ENCODE measurements around the gene CERS2.
"Not testable (repeated sequence)": the region's sequence is repeated elsewhere in the genome, so short reads cannot be mapped to it uniquely, and the experiment has no call there.

CERS2 gene

DNA sequence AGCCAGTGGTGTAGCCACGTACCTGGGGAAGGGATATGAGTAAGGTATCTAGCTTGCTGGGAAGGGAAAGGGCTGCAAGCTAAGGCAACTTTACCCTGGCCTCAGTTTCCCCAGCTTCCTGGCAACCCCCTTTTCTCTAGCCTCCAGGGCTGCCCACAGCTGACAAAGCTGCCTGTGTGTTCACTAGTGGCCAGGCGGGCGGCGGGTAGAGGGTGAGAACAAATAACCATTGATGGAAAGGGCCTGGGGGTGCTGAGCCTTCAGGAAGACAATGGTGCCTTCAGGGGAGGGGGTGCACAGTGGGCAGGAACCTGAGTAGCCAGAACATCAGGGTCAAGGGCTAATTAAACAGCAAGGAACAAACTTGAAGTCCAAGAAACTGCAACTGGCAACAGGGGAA is 6.1 kb downstream of the CERS2 start:
- no peak for DNase-seq

DNA sequence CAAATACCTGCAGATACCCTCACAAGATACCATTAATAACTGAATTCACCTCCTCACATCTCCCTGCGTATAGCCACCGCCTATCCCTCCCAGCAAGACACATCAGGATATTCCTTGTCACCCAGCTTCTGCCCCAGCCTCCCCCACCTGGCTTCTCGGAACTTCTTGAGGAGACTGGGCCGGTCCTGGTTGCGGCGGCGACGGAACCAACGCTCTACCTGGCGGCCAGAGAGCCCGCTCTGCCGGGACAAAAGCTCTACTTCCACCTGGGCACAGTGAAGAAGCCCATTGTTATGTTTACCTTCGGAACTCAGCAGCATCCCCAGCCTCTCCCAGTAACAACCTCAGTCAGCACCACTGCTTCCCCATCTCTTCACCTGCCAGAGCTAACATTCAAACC is 6.7 kb downstream of the CERS2 start:
- DNase-seq = no peak

DNA sequence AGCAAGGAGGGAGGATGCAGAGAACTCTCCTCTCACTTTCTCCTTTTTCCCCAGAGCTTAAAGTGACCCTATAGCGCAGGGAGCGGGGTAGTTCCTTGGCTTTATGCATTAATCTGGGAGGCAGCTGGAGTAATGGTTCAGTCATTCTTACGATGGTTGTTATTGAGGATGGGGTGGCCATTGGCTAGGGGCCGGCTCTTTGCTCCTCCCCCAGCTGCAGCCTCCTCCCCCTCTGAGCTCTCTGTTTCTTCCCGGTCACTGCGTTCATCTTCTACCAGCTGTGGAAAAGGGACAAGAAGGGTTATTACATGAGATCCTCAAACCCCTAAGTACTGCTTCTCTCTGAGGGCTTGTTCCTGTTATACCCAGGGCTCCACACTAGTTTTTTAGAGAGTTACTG is 8.6 kb downstream of the CERS2 start:
- DNase-seq = no peak

DNA sequence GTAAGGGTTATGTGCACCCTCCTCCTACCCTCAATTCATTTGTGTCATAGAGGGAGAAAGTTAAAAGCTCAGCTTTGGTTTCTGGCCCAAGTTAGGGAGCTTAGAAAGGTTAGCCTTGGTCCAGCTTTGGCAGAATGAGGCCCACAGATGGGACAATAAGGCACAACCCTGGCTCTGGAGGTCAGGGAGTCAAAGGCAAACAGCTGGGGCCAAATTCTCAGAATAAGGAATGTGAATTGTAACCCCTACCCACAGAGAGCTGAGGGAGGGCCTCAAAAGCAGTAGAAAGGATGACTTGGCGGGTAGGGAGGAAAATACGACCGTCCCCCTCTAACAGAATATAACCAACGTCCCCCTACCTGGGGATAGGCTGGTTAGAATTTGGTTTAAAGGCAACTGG is 9.0 kb downstream of the CERS2 start:
- DNase-seq = no peak

DNA sequence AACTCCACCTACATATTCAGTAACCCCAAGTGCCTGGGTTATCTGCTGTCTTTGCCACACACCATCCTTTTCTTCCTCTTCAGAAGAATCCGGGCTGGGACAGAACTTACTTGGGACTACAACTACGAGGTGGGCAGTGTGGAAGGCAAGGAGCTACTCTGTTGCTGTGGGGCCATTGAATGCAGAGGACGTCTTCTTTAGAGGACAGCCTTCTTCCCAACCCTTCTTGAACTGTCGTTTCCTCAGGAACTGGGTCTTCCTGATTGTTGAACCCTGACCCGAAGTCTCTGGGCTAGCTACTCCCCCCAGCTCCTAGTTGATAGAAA is 10.5 kb downstream of the CERS2 start:
- DNase-seq = no peak

DNA sequence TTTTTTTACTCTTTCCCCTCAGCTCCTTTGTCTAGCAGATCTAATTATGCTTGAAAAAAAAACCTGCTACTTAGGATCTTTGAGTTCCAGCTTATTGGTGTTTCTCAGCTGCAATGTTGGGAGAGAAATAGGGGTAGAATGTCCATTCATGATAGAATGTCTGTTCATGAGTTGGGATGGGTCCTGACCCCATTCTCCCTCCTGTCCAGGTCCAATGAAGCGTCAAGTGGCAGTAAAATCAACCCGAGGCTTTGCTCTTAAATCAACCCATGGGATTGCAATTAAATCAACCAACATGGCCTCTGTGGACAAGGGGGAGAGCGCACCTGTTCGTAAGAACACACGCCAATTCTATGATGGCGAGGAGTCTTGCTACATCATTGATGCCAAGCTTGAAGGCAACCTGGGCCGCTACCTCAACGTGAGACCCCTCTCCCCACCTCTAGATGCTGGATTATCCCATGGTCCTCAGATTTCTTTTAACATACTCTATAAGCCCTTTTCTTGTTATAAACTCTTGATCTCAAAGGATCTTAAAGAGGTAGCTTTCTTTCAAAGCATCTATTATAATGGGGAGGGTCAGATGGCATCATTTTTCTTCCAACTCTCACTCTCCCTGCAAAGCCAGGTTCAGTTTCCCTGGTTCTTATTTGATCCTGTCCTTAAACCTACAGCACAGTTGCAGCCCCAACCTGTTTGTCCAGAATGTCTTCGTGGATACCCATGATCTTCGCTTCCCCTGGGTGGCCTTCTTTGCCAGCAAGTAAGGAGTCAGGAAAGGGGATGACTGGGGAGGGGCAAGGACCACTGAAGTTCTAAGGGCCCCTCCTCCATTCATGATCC is 11.1 kb downstream of the CERS2 start:
- DNase-seq = no peak

DNA sequence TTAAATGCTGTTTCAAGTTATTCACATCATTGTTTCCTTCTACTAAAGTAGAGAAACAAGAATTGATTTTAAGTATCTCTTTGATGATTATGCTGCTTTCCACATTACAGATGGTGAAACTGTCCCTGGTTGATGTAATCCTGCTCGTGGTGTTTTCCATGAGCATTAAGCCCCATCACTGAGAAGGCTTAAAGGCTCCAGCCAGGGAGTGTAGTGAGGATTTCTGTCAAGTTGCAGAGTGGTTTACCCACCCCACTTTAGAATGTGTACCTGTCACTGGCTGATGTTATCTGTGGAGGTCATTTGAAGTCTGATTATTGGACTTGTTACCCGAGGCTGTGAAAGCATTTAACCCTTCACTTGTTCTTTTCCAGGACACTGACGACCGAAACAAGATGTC is 12.9 kb downstream of the CERS2 start:
- no peak for DNase-seq

DNA sequence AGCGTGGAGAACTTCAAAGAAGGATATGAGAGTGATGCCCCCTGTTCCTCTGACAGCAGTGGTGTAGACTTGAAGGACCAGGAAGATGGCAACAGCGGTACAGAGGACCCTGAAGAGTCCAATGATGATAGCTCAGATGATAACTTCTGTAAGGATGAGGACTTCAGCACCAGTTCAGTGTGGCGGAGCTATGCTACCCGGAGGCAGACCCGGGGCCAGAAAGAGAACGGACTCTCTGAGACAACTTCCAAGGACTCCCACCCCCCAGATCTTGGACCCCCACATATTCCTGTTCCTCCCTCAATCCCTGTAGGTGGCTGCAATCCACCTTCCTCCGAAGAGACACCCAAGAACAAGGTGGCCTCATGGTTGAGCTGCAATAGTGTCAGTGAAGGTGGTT is 14.0 kb downstream of the CERS2 start:
- DNase-seq = no peak

DNA sequence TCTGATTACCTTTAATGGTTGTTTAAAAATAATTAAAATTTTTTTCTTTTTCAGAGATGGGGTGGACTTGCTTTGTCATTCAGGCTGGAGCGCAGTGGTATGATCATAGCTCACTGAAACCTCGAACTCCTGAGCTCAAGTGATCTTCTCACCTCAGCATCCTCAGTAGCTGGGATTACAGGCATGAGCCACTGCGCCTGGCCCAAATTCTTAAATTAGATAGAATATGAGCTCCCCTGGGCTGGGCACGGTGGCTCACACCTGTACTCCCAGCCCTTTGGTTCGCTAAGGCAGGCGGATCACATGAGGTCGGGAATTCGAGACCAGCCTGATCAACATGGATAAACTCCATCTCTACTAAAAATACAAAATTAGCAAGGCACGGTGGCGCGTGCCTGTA is 17.0 kb downstream of the CERS2 start:
- DNase-seq = no peak

DNA sequence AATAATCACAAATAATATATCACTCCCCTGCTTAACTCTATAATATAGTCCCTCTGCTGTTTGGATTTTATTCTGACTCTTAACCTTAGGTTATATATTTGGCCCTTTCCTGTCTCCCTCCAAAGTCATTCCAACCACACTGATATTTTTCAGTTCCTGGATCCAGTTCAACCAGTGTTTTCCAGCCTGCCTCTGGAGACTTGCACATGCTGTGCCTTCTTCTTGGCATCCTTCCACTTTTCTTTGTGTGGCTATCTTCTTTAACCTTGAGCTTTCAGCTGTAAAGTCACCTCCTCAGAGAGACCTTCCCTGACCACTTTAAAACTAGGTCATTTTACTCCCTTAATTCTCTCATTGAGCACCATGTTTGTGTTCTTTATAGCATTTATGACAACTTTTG is 19.4 kb downstream of the CERS2 start:
- DNase-seq = no peak

DNA sequence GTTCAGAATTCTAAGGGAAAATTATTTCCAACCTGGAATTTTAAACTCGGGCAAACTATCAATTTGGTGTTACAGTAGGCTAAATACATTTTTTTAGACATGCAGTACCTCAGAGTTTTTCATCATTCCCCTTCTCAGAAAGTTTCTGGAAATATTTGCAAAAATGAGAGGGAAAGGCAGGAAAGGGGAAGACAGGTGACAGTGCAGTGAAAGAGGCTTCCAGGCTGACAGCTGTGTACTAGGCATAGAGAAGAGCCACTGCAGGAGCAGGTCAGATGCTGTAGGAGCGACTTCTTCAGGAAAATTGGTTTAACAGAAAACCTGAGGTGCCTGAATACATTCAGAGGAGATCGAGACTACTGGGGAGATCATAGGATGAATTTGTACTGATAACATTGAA is 19.9 kb downstream of the CERS2 start:
- DNase-seq = no peak

DNA sequence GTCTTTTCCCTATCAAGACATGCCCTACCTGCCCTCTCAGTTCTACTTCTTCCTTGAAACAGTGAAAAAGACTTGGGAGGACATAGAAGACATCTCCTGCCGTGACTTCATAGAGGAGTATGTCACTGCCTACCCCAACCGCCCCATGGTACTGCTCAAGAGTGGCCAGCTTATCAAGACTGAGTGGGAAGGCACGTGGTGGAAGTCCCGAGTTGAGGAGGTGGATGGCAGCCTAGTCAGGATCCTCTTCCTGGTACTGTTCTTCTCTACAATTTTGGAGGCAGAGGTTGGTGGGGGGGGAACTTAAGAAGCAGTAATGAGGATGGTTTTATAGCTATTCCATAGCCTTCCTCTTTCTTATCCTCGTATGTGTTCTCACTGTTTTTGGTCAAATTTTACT is 29.8 kb downstream of the CERS2 start:
- DNase-seq = no peak

DNA sequence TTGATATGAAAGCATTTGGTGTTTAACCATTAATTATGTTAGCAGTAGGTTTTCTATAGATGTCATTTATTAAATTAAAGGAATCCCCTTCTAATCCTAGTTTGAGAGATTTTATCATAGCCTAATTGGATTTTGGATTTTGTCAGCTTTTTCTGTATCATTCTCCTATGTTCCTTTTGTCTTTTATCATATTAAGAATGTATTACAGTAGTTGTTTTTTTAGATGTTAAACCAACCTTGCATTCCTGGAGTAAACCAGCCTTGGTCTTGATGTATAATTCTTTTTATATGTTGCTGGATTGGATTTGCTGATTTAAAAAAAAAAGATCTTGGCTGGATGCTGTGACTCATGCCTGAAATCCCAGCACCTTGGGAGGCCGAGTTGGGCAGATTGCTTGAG is 42.9 kb downstream of the CERS2 start:
- DNase-seq = no peak

DNA sequence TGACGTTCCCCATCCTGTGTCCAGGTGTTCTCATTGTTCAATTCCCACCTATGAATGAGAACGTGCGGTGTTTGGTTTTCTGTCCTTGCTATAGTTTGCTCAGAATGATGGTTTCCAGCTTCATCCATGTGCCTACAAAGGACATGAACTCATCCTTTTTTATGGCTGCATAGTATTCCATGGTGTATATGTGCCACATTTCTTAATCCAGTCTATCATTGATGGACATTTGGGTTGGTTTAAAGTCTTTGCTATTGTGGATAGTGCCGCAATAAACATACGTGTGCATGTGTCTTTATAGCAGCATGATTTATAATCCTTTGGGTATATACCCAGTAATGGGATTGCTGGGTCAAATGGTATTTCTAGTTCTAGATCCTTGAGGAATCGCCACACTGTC is 45.9 kb downstream of the CERS2 start:
- DNase-seq = not testable (repeated sequence)

DNA sequence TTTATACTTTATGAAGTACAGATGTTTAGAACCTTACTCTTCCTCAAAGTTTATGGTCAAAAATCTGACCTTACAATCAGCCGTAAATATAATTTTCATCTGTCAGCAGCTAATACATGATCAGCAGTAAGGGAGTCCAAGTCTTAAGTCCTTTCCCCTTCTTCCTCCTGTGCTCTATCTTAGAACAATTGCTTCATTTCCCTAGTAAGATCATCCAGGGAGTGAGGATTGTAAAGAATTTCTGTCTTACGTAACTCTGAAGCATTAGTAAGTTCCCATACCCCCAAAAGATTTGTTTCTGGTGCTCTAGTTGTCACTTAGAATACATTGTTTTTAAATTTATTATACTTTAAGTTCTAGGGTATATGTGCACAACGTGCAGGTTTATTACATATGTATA is 46.3 kb downstream of the CERS2 start:
- DNase-seq = no peak

DNA sequence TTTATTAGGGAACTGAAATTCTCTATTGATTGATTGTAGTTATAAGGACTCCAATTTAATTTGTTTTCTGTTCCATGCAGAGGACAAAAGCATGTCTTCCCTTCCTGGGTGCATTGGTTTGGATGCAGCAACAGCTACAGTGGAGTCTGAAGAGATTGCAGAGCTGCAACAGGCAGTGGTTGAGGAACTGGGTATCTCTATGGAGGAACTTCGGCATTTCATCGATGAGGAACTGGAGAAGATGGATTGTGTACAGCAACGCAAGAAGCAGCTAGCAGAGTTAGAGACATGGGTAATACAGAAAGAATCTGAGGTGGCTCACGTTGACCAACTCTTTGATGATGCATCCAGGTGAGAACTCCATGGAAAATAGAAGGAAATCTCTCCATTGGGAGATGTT is 47.0 kb downstream of the CERS2 start:
- no peak for DNase-seq

DNA sequence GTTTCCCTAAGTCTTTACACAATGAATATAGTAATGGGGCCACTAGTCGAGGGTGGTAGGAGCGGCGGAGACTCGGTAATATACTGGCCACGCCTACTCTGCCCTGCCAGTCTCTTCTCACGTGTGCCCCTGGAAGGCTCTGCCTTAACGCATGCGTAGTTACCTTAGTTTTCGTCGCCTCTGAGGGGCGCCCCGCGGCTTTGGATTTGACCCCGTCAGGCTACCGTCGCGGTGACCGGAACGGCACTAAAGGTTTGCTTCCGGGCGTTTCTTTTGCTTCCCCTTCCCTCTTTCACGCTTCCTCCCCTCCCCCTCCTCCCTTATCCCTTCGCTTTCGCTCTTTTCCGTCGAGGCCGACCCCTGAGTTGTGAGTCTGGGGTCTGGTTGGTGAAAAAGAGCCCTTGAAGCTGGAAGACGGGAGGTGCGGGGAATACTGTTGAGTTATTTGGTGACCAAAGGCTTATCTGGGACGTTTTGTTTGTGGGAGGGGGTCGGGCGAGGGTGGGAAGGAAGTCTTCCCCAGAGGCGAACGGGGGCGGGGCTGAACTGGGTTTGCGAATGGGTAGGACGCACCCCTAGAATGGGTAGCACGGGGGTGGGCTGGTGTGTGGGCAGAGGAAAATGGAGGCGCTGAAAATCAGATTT is 48.4 kb downstream of the CERS2 start, which contains the start of gene SETDB1:
SETDB1 (plus strand) TSS at position 267 of the 645 bp plus-strand sequence. CDS start 1,352 bp downstream, outside the sequence.
- DNase-seq = peak; percentile 99

DNA sequence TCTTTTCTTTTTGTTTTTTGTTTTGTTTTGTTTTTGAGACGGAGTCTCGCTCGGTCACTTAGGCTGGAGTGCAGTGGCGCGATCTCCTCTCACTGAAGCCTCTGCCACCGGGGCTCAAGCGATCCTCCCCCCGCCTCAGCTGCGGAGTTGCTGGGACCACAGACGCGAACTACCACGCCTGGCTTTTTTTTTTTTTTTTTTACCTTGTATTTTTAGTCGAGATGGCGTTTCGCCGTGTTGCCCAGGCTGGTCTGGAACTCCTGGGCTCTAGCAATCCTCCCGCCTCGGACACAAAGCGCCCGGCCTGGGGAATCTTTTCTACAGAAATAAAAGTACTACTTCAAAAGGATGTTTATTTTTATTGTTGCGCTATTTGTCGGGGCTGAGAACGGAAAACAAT is 49.6 kb downstream of the CERS2 start:
- DNase-seq = no peak

DNA sequence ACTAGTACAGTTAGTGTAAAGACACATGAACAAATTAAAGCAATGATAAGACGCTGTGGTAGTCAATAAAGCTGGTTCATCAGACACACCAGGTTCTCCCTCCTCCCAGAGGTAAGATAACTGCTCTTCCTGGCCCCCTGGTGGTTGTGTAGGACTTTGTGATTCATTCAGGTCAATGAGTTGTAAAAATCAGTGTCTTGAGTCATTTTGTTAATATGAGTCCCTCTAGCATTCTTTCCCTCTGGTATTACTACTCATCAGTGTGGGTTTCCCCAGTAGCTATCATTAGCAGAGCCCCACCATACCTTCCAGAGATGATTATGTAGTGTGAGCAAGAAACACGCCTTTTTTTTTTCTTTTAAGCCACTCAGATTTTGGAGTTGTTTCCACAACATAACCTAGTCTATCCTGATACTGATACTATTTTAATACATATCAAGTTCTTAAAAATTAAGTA is 52.1 kb downstream of the CERS2 start:
- DNase-seq = peak; percentile 83 to 88

DNA sequence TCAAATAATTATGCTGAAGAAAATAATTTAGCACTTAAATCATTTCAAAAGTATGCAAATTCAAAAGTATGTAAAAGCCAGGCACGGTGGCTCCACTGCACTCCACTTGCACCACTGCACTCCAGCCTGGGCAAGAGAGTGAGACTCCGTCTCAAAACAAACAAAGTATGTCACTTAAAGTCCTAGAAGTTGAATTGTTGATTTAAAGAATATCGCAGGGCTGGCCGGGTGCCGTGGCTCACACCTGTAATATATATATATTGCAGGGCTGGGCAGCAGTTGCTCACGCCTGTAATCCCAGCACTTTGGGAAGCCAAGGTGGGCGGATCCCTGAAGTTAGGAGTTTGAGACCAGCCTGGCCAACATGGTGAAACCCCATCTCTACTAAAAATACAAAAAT is 57.2 kb downstream of the CERS2 start:
- no peak for DNase-seq
